ENCODE measurements around the gene BFSP1. TPM values are rescaled to one million over a fixed set of nuclear protein-coding genes. Genes with fewer than 3 reads are reported as not detected.
A peak's percentile ranks its signal among the peaks of the same experiment; 100 is the strongest.

The BFSP1 gene
- total RNA-seq, 1 experiment from 2014 or later, result 26.7 TPM

DNA sequence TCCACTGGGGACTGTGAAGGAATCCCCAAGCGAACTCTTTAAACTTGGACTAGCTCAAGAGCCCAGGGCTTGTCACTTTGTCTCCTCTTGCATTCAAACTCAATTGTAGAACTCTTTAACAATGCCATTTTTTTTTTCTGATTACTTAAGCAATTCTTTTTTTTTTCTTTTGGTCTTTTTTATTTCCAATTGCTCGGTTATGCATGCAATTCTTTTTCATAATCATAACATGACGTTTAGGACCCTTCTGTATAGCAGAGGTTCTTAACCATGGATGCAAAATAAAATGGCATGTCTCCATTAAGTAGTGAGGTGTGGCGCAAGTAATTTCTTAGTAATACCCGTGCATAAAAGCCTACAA is 466 bp upstream of the BFSP1 start:
- in situ Hi-C loops (cut with HindIII; ENCODE audit: low pct_unique_long_range_greater_than_20kb, low sequenced_read_pairs), result no loop called here
- DNase-seq (ENCODE audit: low read depth), result no peak

GRCh38 chr20:17530153-17530552 is 1.0 kb downstream of the BFSP1 start:
- in situ Hi-C loops (cut with HindIII; ENCODE audit: low pct_unique_long_range_greater_than_20kb, low sequenced_read_pairs), result no loop called here
- no peak for DNase-seq (ENCODE audit: low read depth)

DNA sequence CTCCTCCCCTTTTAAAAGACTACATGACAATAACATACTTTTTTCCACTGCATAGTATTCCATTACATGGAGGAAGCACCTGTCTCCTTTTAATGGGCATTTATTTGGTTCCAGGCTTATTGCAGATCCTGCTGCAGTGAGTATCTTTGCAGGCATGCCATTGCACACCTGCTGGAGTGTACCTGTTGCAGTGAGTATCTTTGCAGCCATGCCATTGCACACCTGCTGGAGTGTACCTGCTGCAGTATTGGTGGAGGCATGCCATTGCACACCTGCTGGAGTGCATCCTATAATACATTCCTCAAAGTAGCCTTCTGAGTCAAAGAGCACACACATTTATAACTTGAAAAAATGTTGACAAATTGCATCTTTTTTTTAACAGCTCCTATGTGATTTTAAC is 1.6 kb downstream of the BFSP1 start:
- DNase-seq (ENCODE audit: low read depth), result no peak
- in situ Hi-C loops (cut with HindIII; ENCODE audit: low pct_unique_long_range_greater_than_20kb, low sequenced_read_pairs), result no loop called here

- in situ Hi-C loops (cut with HindIII; ENCODE audit: low pct_unique_long_range_greater_than_20kb, low sequenced_read_pairs), result no loop called here
- peak; percentile 37 for DNase-seq (ENCODE audit: low read depth)
These were observed 5.5 kb downstream of the BFSP1 start for GRCh38 chr20:17525650-17526049.

GRCh38 chr20:17525132-17525531 is 6.0 kb downstream of the BFSP1 start:
- in situ Hi-C loops (cut with HindIII; ENCODE audit: low pct_unique_long_range_greater_than_20kb, low sequenced_read_pairs), result no loop called here
- DNase-seq (ENCODE audit: low read depth), result no peak

DNA sequence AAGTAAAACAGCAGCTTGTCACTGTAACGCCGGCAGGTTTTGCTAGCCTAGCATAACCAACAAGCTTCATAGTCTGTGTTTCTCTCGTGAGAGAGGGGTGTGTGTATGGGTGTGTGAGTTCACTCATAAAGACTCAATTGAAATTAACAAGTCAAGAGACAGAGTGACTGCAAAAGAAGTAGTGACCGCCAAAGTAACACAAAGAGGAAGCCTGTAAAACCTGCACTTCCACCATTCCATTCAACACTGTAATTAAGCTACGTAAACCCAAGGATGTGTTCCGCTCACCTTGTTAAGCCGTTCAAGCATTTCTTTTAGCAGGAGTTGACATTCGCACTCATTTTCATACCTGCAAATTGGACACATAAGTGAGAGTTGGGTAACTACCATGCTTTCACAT is 6.6 kb downstream of the BFSP1 start:
- in situ Hi-C loops (cut with HindIII; ENCODE audit: low pct_unique_long_range_greater_than_20kb, low sequenced_read_pairs), result no loop called here
- no peak for DNase-seq (ENCODE audit: low read depth)

DNA sequence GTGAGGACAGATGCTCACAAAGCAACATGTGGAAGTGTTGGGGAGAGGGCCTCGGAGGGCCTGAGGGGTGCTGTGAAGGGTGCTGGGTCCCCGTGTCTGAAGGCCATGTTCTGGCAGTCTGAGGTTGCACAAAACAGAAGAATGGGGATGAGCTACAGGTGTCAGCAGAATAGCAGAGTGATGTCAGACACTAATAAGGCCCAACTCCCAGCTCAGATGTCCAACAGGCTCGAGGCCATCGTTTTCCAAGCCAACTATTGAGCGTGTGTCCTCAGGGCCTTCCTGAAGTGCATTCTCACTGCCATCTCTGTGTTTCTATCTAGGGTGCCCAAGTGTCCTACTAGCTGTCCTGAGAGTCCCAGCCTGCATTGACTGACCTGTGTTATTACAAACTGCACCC is 7.9 kb downstream of the BFSP1 start:
- DNase-seq (ENCODE audit: low read depth), result no peak
- in situ Hi-C loops (cut with HindIII; ENCODE audit: low pct_unique_long_range_greater_than_20kb, low sequenced_read_pairs), result no loop called here

- in situ Hi-C loops (cut with HindIII; ENCODE audit: low pct_unique_long_range_greater_than_20kb, low sequenced_read_pairs), result no loop called here
- no peak for DNase-seq (ENCODE audit: low read depth)
These were observed 8.7 kb downstream of the BFSP1 start for GRCh38 chr20:17522528-17522927.

DNA sequence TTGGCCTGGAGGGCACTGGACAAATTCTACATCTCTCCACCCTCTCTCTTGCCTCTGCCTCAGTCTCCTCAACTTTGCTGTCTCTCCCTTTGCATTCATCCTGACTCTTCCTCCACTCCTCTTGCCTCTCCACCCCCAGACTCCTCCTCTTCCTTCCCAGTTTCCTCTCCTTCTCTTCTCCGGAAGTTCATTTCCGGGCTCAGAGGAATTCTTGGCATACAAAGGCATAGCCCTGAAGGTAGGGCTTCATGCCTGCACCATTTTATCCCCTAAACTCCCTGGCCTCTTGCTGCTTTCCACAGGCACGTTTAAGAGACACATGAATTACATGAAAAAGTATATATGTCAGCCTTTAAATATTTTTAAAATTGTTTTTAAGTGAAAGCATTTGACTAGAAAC is 10.6 kb downstream of the BFSP1 start:
- in situ Hi-C loops (cut with HindIII; ENCODE audit: low pct_unique_long_range_greater_than_20kb, low sequenced_read_pairs), result no loop called here
- DNase-seq (ENCODE audit: low read depth), result no peak

- in situ Hi-C loops (cut with HindIII; ENCODE audit: low pct_unique_long_range_greater_than_20kb, low sequenced_read_pairs), result no loop called here
- DNase-seq (ENCODE audit: low read depth), result no peak
These were observed 11.4 kb downstream of the BFSP1 start for GRCh38 chr20:17519606-17520285.

GRCh38 chr20:17518339-17519052 is 12.7 kb downstream of the BFSP1 start:
- no peak for DNase-seq (ENCODE audit: low read depth)
- in situ Hi-C loops (cut with HindIII; ENCODE audit: low pct_unique_long_range_greater_than_20kb, low sequenced_read_pairs), result no loop called here

DNA sequence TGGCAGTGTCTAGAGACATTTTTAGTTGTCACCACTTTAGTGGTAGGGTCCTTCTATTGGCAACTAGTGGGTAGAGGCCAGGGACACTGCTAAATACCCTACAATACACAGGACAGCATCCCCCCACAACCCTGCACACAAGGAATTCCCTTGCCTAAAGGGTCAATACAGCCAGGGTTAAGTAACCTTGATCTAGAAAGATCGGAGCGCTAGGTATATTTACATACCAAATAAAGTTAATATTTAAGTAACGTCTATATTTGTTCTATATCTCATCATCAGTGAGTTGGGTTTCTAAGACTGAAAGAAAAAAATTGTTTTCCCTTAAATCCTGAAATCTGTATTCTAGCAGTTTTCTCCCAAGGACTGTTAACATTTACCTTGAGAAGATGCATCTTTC is 16.1 kb downstream of the BFSP1 start:
- in situ Hi-C loops (cut with HindIII; ENCODE audit: low pct_unique_long_range_greater_than_20kb, low sequenced_read_pairs), result no loop called here
- DNase-seq (ENCODE audit: low read depth), result no peak

GRCh38 chr20:17513939-17514338 is 17.2 kb downstream of the BFSP1 start:
- no peak for DNase-seq (ENCODE audit: low read depth)
- in situ Hi-C loops (cut with HindIII; ENCODE audit: low pct_unique_long_range_greater_than_20kb, low sequenced_read_pairs), result no loop called here

DNA sequence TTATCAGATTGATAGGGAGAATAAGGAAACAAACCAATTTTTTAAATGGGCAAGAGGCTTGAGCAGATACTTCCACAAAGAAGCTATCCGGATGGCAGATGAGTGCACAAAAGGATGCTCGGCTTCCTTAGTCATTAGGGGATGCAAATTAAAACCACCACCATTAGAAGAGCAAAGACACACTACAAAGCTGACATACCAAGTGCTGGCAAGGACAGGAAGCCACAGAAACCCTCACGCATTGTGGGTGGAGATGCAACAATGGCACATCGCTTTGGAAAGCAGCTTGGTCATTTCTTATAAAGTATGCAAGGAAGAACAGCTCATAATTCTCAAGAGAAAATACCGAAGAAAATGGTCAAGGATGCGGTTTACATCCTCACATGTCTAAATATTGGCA is 19.8 kb downstream of the BFSP1 start:
- DNase-seq (ENCODE audit: low read depth), result no peak
- in situ Hi-C loops (cut with HindIII; ENCODE audit: low pct_unique_long_range_greater_than_20kb, low sequenced_read_pairs), result no loop called here

DNA sequence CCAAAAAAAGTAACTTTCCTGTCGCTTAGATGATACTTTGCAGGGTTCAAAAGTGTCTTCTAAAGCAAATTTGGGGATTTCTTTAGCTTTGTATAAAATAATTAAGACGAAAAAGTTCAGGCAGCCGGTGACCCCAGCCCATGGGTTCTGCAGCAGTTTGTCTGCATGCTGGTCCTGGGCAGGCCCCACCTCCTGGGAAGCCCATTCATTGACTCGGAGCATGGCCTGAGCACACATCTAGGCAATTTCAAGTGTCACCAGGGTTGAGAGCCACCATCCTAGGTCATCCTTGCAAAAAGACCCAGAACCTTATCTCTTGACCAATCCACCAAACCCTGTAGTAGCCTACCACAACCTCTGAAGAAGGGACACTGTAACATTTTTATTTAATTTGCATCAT is 20.6 kb downstream of the BFSP1 start:
- in situ Hi-C loops (cut with HindIII; ENCODE audit: low pct_unique_long_range_greater_than_20kb, low sequenced_read_pairs), result no loop called here
- DNase-seq (ENCODE audit: low read depth), result no peak

GRCh38 chr20:17508756-17509155 is 22.4 kb downstream of the BFSP1 start:
- in situ Hi-C loops (cut with HindIII; ENCODE audit: low pct_unique_long_range_greater_than_20kb, low sequenced_read_pairs), result no loop called here

GRCh38 chr20:17507531-17507930 is 23.6 kb downstream of the BFSP1 start:
- in situ Hi-C loops (cut with HindIII; ENCODE audit: low pct_unique_long_range_greater_than_20kb, low sequenced_read_pairs), result no loop called here
- DNase-seq (ENCODE audit: low read depth), result no peak

More at GRCh38 chr20:17508756-17509155, 22.4 kb downstream of the BFSP1 start:
- no peak for DNase-seq (ENCODE audit: low read depth)

GRCh38 chr20:17507032-17507431 is 24.1 kb downstream of the BFSP1 start:
- in situ Hi-C loops (cut with HindIII; ENCODE audit: low pct_unique_long_range_greater_than_20kb, low sequenced_read_pairs), result no loop called here
- no peak for DNase-seq (ENCODE audit: low read depth)

GRCh38 chr20:17505636-17506517 is 25.3 kb downstream of the BFSP1 start:
- in situ Hi-C loops (cut with HindIII; ENCODE audit: low pct_unique_long_range_greater_than_20kb, low sequenced_read_pairs), result no loop called here
- no peak for DNase-seq (ENCODE audit: low read depth)

All from Caki2 (cell line).